Stimulated activated CD8-positive, alpha-beta memory T cell treated with anti-CD3 and anti-CD28 coated beads, Interleukin-12 subunit alpha, Interleukin-12 subunit beta, amount 100 ng/mL, for 24 hours (primary cell): Measurements from ENCODE around the gene PPP1R14B.
A peak's percentile ranks its signal among the peaks of the same experiment; 100 is the strongest.

Experiments
- DNase-seq: peaks from one replicate; pipeline ENCODE4 v3.0.0-alpha.2; 2020; ENCODE audit errors: extremely low read depth

Gene PPP1R14B

GRCh38 chr11:64210301-64211020 is 36.3 kb downstream of the PPP1R14B start:
- no peak for DNase-seq

DNA sequence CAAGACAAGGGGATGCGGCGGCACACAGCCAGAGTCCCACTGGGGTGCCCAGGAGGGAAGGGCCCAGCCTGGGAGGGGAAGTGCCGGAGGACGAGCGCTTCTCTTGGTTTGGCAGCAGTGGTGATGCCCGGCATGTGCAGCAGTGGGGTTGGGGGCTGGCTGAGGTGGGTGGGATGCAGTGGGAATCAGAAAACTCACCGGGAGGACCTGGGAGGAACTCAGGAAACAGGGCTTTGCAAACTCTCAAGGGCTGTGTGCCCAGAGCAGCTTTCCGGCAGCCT is 37.2 kb downstream of the PPP1R14B start:
- DNase-seq: no peak

DNA sequence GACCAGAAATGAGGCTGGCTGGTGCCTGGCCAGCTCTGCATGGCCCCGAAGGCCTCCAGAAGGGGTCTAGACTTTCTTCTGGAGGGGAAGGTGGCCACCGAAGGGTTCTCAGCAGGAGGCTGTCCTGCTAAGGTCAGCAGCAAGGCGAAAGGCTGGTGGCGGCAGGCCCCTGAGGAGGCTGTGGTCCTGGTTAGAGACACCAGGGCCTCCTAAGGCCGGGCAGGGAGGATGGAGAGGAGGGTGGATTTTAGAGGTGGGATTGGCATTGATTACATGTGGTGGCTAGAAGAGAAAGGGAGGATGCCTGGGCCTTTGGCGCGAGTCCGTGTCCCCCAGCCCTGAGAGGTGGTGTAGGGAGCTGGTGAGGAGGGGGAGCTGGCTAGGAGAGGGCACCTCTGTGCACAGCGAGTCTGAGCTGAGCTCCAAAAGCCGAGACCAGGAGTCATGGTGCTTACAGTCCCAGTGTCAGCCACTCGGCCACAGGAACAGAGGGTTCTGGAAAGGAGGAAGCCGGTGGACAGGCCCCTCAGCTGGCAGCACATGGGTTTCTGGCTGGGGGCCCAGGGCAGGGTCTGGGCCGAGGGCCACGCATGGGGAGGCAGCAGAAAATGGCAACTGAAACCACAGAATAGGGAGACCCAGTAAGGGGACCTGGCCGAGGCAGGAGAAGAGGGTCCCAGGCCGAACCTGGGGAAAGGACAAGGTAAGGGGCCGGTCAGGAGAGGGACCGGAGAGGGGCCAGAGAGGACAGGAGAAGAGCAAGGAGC is 37.8 kb downstream of the PPP1R14B start:
- DNase-seq: no peak

DNA sequence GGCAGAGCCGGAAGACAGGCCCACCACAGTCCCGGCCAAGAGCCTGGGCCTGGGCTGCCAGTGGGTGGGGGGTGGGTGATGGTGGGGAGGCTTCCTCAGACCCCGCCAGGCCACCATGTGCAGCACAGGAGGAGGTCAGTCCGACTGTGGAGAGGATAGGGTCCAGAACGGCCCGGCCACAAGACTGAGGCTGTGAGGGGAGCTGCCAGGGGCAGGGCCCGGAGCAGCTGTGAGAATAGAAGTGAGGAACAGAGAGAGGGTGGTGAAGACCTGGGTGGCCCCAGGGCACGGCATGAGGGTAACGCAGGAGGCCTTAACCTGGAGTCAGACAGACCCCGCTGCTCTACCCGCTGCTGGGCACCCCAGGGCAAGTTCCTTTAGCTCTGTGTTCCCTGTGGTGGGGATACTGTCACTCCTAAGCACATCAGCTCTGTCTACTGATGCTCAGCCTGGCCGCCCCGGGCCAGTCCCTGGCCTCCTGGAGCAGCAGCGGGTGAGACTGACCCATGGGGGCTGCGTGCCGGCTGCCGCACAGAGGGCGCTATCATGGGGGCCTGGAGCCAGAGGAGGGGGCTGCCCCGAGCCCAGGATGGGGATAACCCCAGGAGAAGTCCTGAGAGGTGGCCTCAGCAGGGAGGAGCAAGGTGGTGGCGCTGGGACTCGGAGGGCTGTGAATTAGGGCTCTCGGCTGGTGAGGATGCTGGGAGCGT is 38.5 kb downstream of the PPP1R14B start:
- DNase-seq: no peak

GRCh38 chr11:64207256-64208085 is 39.3 kb downstream of the PPP1R14B start:
- peak; percentile 67 for DNase-seq

DNA sequence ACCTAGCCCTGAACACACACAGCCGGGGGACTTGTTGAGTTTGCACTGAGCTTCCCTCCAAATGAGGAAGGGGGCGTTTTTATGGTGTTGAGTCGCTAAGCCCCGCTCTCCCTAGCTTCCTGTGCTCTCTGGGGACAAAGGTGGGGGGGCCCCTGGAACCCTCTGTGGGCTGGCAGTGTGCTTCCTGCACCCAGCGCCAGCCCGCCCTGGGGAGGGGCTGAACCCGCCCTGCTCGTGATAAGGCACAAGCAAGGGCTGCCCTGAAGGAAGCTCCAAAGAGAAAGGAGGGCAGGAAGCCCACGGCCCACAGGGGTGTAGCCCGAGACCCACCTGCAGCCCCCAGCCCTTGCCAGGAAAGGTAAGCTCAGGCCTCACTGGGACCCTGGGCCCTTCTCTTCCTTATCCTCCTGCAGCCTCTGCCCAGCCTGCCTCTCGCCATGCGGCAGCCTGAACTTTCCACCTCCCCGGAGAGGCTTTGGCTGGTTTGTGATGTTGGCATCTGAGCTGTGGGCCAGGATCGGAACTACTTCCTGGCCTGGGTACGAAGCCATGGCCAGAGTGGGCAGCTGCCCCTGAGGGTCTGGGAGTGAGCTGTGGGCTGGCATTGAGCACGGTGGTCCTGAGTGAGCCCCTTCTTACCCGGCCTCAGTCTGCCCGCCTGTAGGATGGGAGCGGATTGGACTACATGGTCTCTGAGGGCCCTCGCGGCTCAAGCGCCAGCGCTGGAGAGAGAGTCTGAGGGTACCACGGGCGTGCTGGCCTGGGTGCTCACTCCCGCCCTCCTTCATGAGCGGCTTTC is 40.1 kb downstream of the PPP1R14B start, which contains the start of gene FERMT3:
TSS of gene FERMT3 (plus strand) at position 265 of the 799 bp plus-strand sequence. CDS start 644 bp downstream, outside the sequence.
- DNase-seq: peak; percentile 58

DNA sequence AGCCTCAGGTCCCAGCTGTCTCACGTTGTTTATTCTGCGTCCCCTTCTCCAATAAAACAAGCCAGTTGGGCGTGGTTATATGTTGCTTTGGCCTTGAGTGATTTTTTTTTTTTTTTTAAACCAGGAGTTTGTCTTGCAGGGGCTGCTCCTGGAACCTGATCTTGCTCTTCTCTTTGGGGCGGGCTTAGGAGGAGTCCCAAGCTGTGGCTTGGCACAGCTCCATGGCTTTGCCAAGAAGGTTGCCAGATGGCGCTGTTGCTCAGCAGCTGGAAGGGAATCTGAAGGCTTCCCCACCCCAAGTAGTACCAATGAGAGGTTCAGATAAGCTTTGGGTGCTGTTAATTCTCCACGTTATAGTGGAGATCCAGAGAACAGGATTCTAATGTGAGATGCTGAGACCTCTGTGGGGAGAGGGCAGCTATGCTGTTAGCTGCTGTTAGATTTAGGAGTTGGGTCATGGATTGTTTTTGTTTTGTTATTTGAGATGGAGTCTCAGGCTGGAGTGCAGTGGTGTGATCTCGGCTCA is 42.2 kb downstream of the PPP1R14B start:
- no peak for DNase-seq

GRCh38 chr11:64204080-64204440 is 42.7 kb downstream of the PPP1R14B start:
- no peak for DNase-seq

GRCh38 chr11:64203421-64204079 is 43.2 kb downstream of the PPP1R14B start:
- DNase-seq: no peak

DNA sequence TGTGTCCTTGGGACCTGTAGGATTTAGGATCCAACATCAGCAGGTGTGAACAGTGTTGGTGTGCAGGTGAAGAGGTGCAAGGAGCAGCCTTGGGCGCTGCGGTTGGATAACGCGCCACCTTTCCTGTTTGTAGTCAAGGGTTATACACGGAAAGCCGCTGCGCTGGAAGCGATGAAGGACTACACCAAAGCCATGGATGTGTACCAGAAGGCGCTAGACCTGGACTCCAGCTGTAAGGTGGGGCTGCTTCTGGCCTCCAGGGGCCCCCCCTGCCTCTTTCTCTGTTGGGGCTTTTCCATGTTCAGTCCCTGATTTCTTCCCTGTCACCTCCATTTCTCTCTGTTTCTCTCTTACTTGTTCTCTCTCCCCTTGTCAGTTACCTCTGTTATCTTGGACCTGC is 43.8 kb downstream of the PPP1R14B start:
- DNase-seq: no peak

- no peak for DNase-seq
Measured at GRCh38 chr11:64201543-64201942, 45.2 kb downstream of the PPP1R14B start.

DNA sequence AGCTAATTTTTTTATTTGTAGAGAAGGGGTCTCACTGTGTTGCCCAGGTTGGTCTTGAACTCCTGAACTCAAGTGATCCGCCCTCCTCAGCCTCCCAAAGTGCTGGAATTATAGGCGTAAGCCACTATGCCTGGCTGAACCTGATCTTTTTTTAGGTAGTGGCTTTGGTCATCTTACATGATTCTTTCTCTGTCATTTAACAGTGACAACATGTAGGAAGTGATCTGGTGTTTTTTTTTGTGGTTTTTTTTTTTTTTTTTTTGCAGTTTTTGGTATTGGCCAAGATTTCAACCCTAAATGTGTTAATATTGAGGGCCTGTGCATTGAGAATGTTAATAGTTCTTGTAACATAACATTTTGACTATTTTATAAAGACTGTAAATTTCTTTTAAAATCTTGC is 48.2 kb downstream of the PPP1R14B start:
- DNase-seq: no peak

- no peak for DNase-seq
Measured at GRCh38 chr11:64196626-64197025, 50.1 kb downstream of the PPP1R14B start.
